Measurements from ENCODE around the gene PTDSS2. TPM values are rescaled to one million over a fixed set of nuclear protein-coding genes. Genes with fewer than 3 reads are reported as not detected.

Gene PTDSS2
- total RNA-seq, 1 donor from 2014 or later: 31.1 TPM

GRCh38 chr11:535210-535518 lies 85.1 kb downstream of the PTDSS2 start:
- no peak for TF ChIP-seq CTCF (IDR thresholded peaks at IDR 0.05)
- H3K4me1 ChIP-seq: peaks cover 31% of the 10 kb centered on the region
- peaks cover 27% of the 10 kb centered on the region for H3K36me3 ChIP-seq
- H3K27ac ChIP-seq: no peak overlapping the region
- H3K9me3 ChIP-seq: no peaks in the 10 kb centered on the region
- DNase-seq: no peak
- no peak for ATAC-seq
- intact Hi-C loops (cut with DNase I): no loop called here
- H3K4me3 ChIP-seq: peak overlapping the region; percentile 92
- no peaks in the 10 kb centered on the region for H3K27me3 ChIP-seq

- Histone ChIP-seq H3K36me3 (peaks cover 27% of the 10 kb centered on the region), H3K9me3 (no peaks in the 10 kb centered on the region), H3K27me3 (no peaks in the 10 kb centered on the region), H3K4me1 (peaks cover 31% of the 10 kb centered on the region), H3K27ac (peak within 1 kb of the TSS; percentile 84), H3K4me3 (peak within 1 kb of the TSS; percentile 92)
- peak; percentile 97 for DNase-seq
- peak; percentile 90 for ATAC-seq
- no peak for TF ChIP-seq CTCF (IDR thresholded peaks at IDR 0.05)
- intact Hi-C loops (cut with DNase I): no loop called here
Observed at GRCh38 chr11:535519-536454, 85.7 kb downstream of the PTDSS2 start, which contains the start of gene HRAS. Gene HRAS (minus strand): TSS chr11:535576.

GRCh38 chr11:536841-537621 lies 87.0 kb downstream of the PTDSS2 start, which contains the start of gene LRRC56:
Gene LRRC56 (plus strand): TSS chr11:537527. CDS start chr11:540685, 3,158 bp downstream.
- DNase-seq (peak; percentile 94), ATAC-seq (peak; percentile 60)
- TF ChIP-seq CTCF (IDR thresholded peaks at IDR 0.05): no peak
- peak within 1 kb of the TSS; percentile 84 for H3K27ac ChIP-seq
- intact Hi-C loops (cut with DNase I): no loop called here
- peaks cover 31% of the 10 kb centered on the region for H3K4me1 ChIP-seq
- no peaks in the 10 kb centered on the region for H3K27me3 ChIP-seq
- peaks cover 17% of the 10 kb centered on the region for H3K36me3 ChIP-seq
- no peaks in the 10 kb centered on the region for H3K9me3 ChIP-seq
- peak within 1 kb of the TSS; percentile 71 for H3K4me3 ChIP-seq

GRCh38 chr11:537622-538430 lies 87.7 kb downstream of the PTDSS2 start:
- ATAC-seq (no peak), DNase-seq (no peak)
- Histone ChIP-seq H3K27ac (peak overlapping the region; percentile 70), H3K9me3 (no peaks in the 10 kb centered on the region), H3K4me3 (peak overlapping the region; percentile 71), H3K4me1 (peaks cover 31% of the 10 kb centered on the region), H3K36me3 (peaks cover 9% of the 10 kb centered on the region), H3K27me3 (no peaks in the 10 kb centered on the region)
- intact Hi-C loops (cut with DNase I): no loop called here
- TF ChIP-seq CTCF (IDR thresholded peaks at IDR 0.05): no peak

GRCh38 chr11:538431-539051 lies 88.5 kb downstream of the PTDSS2 start:
- Histone ChIP-seq H3K4me1 (peaks cover 31% of the 10 kb centered on the region), H3K9me3 (no peaks in the 10 kb centered on the region), H3K4me3 (no peak overlapping the region), H3K36me3 (peaks cover 2% of the 10 kb centered on the region), H3K27ac (no peak overlapping the region), H3K27me3 (no peaks in the 10 kb centered on the region)
- intact Hi-C loops (cut with DNase I): no loop called here
- ATAC-seq (no peak), DNase-seq (peak; percentile 59)
- no peak for TF ChIP-seq CTCF (IDR thresholded peaks at IDR 0.05)
